Right renal pelvis (tissue), 4 donors: ENCODE data around the gene IFT22. TPM values are rescaled to one million over a fixed set of nuclear protein-coding genes. Genes with fewer than 3 reads are reported as not detected.
A peak's percentile ranks its signal among the peaks of the same experiment; 100 is the strongest.
"Not testable (repeated sequence)": the region's sequence is repeated elsewhere in the genome, so short reads cannot be mapped to it uniquely, and the experiment has no call there.

ENCODE experiments used
- DNase-seq, 4 donors: peaks; one replicate each; pipeline ENCODE4 v3.0.0-alpha.2; 2013; ENCODE audit warnings: low read depth in 4 of 4, low spot score in 3 of 4, missing footprints in 1 of 4
- polyA plus RNA-seq, 4 donors: library from polyadenylated mRNA; unstranded; fragments of 120-200 nt; gene quantifications; one replicate each; pipeline ENCODE4 v1.2.1, GENCODE V29; 2013; ENCODE audit not compliant: insufficient read length in 4 of 4

The IFT22 gene
- polyA plus RNA-seq, 4 donors: 72.8 to 78.8 (median 75.2) TPM

DNA sequence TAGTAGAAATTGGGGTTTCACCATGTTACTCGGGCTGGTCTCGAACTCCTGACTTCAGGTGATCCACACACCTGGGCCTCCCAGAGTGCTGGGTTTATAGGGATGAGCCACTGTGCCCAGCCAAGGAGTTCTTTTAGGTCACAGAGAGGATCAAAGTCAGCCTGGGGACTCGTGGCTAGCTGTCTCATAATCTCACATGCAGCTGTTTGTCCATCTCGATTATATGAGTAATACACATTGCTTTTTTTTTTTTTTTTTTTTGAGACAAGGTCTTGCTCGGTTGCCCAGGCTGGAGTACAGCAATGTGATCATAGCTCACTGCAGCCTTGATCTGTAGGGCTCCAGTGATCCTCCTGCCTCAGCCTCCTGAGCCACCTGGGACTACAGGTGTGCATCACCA is 2.2 kb downstream of the IFT22 start:
- DNase-seq: no peak

GRCh38 chr7:101315336-101315735 is 6.3 kb downstream of the IFT22 start:
- no peak for DNase-seq

GRCh38 chr7:101308245-101309085 is 13.1 kb downstream of the IFT22 start:
- peak in 1 of 4 donors; percentile 41 for DNase-seq

GRCh38 chr7:101306307-101306706 is 15.3 kb downstream of the IFT22 start:
- no peak for DNase-seq

DNA sequence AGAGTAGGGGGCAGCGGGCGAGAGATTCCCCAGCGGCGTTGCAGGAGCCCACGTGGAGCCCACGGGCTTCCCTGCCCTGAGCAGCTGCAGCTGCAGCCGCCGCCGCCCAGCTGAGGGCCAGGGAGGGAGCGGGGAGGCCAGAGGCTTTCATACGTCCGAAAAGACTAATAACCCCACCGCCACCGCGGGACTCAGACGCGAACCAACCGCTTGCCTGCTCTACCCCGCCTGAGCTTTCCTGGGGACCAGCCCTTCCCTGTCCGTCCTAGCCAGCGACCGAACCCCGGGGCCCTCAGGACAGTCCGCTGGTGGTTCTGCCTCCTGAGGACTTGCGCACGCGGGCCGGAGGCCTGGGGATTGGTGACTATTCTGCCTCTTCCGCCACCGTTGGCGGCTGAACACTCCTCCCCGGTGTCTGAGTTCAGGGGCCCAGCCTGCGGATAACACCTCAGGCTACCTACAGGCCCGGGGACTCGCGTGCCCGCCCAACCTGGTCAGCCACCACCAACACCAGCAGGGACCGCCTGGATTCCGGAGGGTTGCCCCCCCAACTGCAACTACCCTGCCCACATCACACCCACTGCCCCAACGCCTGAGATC is 18.4 kb downstream of the IFT22 start:
- no peak for DNase-seq

DNA sequence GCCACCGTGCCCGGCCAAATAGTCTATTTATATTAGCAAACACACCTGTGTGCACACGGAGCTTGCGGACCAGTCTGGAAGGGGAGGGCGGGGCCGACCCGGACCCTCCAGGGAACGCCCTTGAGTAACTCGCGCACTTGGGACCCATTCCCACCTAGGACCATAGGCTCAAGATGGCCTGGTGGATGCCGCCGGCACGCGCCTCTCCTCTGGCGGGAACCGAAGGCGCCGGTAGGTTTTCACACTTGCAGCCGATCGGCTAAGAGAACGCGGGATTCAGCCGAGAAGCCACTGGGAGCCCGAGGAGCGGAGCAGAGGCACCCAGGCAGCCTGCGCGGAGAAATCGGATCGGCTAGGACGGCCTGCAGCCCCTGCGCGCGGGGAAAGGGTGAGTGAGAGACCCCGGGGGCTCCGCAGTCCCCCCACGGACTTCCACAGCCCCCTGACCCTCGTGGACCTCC is 18.9 kb downstream of the IFT22 start:
- no peak for DNase-seq

DNA sequence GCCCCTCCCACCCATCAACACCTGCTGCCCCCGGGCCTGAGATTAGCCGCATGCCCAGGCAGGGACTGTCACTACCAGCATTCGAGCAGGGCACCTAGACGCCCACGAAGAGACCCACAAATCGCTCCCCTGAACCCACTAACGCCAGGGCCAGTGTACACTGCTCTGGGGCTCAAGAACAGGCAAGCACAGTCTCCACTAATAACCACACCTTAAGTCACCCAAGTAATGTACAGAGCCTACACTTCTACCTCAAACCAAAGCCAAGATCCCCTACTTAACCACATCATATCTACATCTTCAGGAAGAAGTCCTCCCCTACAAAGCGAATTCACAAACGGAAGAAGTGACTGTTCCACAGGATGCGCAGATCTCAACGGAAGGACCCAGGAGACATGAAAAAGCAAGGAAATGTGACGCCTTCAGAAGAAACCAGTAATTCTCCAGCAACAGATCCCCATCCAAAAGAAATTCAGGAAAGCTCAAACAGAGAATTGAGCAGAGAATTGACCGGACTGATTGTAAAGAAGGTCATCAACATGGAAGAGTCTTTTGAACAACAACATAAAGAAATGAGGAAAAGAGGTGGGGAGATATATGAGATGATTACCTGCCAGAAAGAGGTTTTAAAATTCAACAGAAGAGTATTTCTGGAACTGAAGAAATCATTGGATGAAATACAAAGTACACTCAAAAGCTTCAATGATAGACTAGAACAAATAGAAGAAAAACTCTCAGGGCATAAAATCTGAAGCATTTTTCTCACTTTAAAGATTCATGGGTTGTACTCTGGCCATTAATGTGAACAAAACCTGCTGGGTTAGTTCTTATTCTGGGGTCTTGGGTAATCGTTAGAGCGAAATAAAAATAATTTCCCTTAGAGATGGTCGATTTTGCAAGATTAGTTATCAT is 20.9 kb downstream of the IFT22 start:
- no peak for DNase-seq

DNA sequence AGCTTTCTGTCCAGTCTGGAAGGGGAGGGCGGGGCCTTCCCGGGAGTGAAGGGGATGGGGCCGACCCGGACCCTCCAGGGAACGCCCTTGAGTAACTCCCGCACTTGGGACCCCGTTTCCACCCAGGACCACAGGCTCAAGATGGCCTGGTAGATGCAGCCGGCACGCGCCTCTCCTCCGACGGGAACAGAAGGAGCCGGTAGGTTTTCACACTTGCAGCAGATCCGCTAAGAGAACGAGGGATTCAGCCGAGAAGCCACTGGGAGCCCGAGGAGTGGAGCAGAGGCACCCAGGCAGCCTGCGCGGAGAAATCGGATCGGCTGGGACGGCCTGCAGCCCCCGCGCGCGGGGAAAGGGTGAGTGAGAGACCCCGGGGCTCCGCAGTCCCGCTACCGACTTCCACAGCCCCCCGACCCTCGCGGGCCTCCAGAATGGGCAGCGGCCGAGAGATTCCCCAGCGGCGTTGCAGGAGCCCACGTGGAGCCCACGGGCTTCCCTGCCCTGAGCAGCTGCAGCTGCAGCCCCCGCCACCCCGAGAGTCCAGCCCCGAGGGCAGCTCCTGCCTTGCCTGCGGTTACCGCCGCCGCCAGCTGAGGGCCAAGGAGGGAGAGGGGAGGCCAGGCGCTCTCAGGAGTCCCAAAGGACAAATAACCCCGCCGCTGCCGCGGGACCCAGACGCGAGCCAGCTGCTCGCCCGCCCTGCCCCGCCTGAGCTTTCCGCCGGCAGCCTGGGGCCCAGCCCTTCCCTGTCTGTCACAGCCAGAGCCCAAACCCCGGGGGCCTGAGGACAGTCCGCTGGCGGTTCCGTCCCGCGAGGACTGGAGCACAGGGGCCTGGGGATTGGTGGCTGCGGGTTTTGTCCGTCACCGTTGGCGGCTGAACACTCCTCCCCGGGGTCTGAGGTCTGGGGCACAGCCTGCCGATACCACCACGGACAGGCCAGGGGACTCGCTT is 21.8 kb downstream of the IFT22 start:
- DNase-seq: no peak

- no peak for DNase-seq
Measured at GRCh38 chr7:101294832-101295121, 26.8 kb downstream of the IFT22 start.

DNA sequence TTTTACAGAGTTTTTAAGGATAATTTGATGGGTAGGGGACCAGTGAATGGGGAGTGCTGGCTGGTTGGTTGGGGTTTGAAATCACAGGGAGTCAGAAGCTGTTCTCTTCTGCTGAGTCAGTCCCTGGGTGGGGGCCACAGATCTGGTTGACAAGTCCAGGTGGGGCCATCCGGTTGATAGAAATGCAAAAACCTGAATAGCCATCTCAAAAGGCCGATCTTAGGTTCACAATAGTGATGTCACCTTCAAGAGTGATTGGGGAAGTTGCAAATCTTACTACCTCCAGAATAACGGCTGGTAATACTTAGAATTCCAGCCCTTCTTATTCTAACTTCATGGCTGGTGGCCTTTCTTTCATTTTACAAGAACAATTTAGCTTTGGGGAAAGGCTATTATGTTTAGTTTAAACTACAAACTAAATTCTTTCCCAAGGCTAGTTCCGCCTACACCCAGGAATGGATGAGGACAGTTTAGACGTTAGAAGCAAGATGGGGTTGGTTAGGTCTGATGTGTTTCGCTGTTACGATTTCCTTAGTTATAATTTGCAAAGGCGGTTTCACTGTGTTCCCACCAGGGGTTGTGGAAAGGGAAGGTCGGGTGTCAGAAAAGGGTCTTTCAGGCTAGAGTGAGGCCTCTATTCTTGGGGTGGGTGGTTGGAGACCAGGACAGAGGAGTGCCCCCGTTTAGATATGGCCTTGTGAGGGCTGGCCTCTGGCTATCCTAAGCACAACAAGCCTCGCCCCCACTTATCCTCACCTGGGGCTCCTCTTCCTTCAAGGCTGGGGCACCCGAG is 27.4 kb downstream of the IFT22 start:
- no peak for DNase-seq

GRCh38 chr7:101293069-101294021 is 28.3 kb downstream of the IFT22 start:
- DNase-seq: not testable (repeated sequence)

- not testable (repeated sequence) for DNase-seq
Measured at GRCh38 chr7:101292566-101292965, 29.0 kb downstream of the IFT22 start.

DNA sequence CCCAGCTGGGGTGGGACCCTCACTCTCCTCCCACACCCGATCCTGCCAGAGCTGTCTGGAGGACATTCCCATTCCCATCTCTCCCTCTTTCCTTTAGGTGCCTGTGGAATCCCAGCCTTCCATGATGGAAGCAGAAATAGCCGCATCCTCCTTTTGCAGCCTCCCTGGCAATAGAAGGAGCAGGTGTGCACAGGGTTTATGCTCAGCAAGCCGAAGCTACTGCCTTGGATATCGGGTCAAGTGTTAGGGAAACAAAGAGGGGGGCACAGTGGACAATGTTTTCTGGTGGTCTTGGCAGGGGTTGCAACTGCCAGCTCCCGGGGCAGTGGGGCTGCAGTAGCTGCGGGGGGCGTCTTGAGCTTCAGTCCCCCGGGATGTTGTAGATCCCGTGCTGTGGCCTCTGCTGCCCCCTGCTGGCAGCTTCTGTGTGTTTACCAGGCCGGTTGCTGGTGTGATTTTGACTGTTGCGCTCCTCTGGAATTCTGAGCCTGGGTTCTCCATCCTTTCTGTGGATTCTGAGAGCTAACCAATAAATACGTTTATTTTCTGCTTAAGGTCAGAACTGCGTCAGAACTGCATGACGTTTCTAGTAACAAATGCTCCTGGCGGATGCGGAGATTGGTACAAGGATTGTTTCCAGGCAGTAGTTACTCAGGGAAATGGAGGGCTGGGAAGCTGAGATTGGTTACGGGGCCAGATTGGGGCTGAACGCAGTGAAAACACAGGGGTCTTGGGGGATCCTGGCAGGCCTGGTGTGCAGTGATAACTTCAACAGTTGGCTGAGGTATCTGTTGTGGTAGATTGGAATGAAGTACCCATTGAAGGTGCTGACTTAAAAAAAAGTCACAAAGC is 31.2 kb downstream of the IFT22 start:
- DNase-seq: not testable (repeated sequence)

GRCh38 chr7:101289687-101290086 is 31.9 kb downstream of the IFT22 start:
- not testable (repeated sequence) for DNase-seq

GRCh38 chr7:101288439-101288838 is 33.2 kb downstream of the IFT22 start:
- no peak for DNase-seq

GRCh38 chr7:101287032-101287431 is 34.6 kb downstream of the IFT22 start:
- DNase-seq: no peak

- not testable (repeated sequence) for DNase-seq
Measured at GRCh38 chr7:101285880-101286279, 35.7 kb downstream of the IFT22 start.
